HG02943 (cell line): ENCODE results near the gene SLC8A1.
"Not testable (repeated sequence)": the region's sequence is repeated elsewhere in the genome, so short reads cannot be mapped to it uniquely, and the experiment has no call there.

ENCODE experiments used
- ATAC-seq: cut with Tn5 transposase; IDR thresholded peaks from one replicate; pipeline ENCODE4 v1.9.1; 2021; ENCODE audit warnings: mild to moderate bottlenecking, low read depth, moderate library complexity; ENCODE audit not compliant: unreplicated experiment

Gene SLC8A1

GRCh38 chr2:40098786-40099470, 353.0 kb downstream of the SLC8A1 start:
- ATAC-seq: no peak

- no peak for ATAC-seq
Observed at GRCh38 chr2:40097691-40098385, 354.1 kb downstream of the SLC8A1 start.

GRCh38 chr2:40096360-40096759, 355.5 kb downstream of the SLC8A1 start:
- no peak for ATAC-seq

GRCh38 chr2:40095000-40095399, 356.9 kb downstream of the SLC8A1 start:
- ATAC-seq: no peak

- no peak for ATAC-seq
Observed at GRCh38 chr2:40094451-40094850, 357.4 kb downstream of the SLC8A1 start.

GRCh38 chr2:40093021-40093675, 358.7 kb downstream of the SLC8A1 start:
- ATAC-seq: no peak

- no peak for ATAC-seq
Observed at GRCh38 chr2:40090044-40090443, 361.8 kb downstream of the SLC8A1 start.

- no peak for ATAC-seq
Observed at GRCh38 chr2:40087927-40088326, 364.0 kb downstream of the SLC8A1 start.

- no peak for ATAC-seq
Observed at GRCh38 chr2:40087434-40087833, 364.5 kb downstream of the SLC8A1 start.

- ATAC-seq: no peak
Observed at GRCh38 chr2:40085786-40086185, 366.1 kb downstream of the SLC8A1 start.

- ATAC-seq: not testable (repeated sequence)
Observed at GRCh38 chr2:40073336-40073735, 378.6 kb downstream of the SLC8A1 start.

GRCh38 chr2:40072442-40073232, 379.3 kb downstream of the SLC8A1 start:
- ATAC-seq: no peak

GRCh38 chr2:40062381-40062780, 389.5 kb downstream of the SLC8A1 start:
- ATAC-seq: no peak

- ATAC-seq: no peak
Observed at GRCh38 chr2:40049781-40050180, 402.1 kb downstream of the SLC8A1 start.

GRCh38 chr2:40048506-40048905, 403.4 kb downstream of the SLC8A1 start:
- ATAC-seq: no peak

- ATAC-seq: no peak
Observed at GRCh38 chr2:40047406-40047805, 404.5 kb downstream of the SLC8A1 start.
